Measurements from ENCODE around the gene DNAH11. TPM values are rescaled to one million over a fixed set of nuclear protein-coding genes. Genes with fewer than 3 reads are reported as not detected.

The DNAH11 gene
- total RNA-seq, 1 donor from 2014 or later: 0.02 TPM

- no peak for TF ChIP-seq CTCF (IDR thresholded peaks at IDR 0.05)
- no peaks in the 10 kb centered on the region for H3K4me1 Mint-ChIP-seq (ENCODE audit: low read depth)
- peaks cover 3% of the 10 kb centered on the region for H3K36me3 Mint-ChIP-seq (ENCODE audit: low read depth)
- H3K4me3 Mint-ChIP-seq (ENCODE audit: unreplicated experiment): no peak overlapping the region
- H3K27me3 Mint-ChIP-seq (ENCODE audit: low read depth): peaks cover 3% of the 10 kb centered on the region
- peaks cover 11% of the 10 kb centered on the region for H3K9me3 Mint-ChIP-seq (ENCODE audit: low read depth)
- no peak for DNase-seq (ENCODE audit: low spot score)
- no peak overlapping the region for H3K27ac Mint-ChIP-seq (ENCODE audit: unreplicated experiment)
Observed at GRCh38 chr7:21587139-21587784, 44.4 kb downstream of the DNAH11 start.

GRCh38 chr7:21596801-21597200, 54.0 kb downstream of the DNAH11 start:
- no peak for TF ChIP-seq CTCF (IDR thresholded peaks at IDR 0.05)
- H3K9me3 Mint-ChIP-seq (ENCODE audit: low read depth): peaks cover 3% of the 10 kb centered on the region
- no peak overlapping the region for H3K4me3 Mint-ChIP-seq (ENCODE audit: unreplicated experiment)
- no peak for DNase-seq (ENCODE audit: low spot score)
- H3K4me1 Mint-ChIP-seq (ENCODE audit: low read depth): no peaks in the 10 kb centered on the region
- no peaks in the 10 kb centered on the region for H3K36me3 Mint-ChIP-seq (ENCODE audit: low read depth)
- peaks cover 2% of the 10 kb centered on the region for H3K27me3 Mint-ChIP-seq (ENCODE audit: low read depth)
- H3K27ac Mint-ChIP-seq (ENCODE audit: unreplicated experiment): no peak overlapping the region

- no peak for DNase-seq (ENCODE audit: low spot score)
- H3K36me3 Mint-ChIP-seq (ENCODE audit: low read depth): no peaks in the 10 kb centered on the region
- no peak overlapping the region for H3K4me3 Mint-ChIP-seq (ENCODE audit: unreplicated experiment)
- H3K27ac Mint-ChIP-seq (ENCODE audit: unreplicated experiment): no peak overlapping the region
- H3K27me3 Mint-ChIP-seq (ENCODE audit: low read depth): peaks cover 8% of the 10 kb centered on the region
- TF ChIP-seq CTCF (IDR thresholded peaks at IDR 0.05): no peak
- H3K4me1 Mint-ChIP-seq (ENCODE audit: low read depth): no peaks in the 10 kb centered on the region
- peaks cover 3% of the 10 kb centered on the region for H3K9me3 Mint-ChIP-seq (ENCODE audit: low read depth)
Observed at GRCh38 chr7:21603462-21603861, 60.6 kb downstream of the DNAH11 start.

GRCh38 chr7:21603972-21604749, 61.3 kb downstream of the DNAH11 start:
- no peak for DNase-seq (ENCODE audit: low spot score)
- no peak for TF ChIP-seq CTCF (IDR thresholded peaks at IDR 0.05)
- no peaks in the 10 kb centered on the region for H3K36me3 Mint-ChIP-seq (ENCODE audit: low read depth)
- H3K4me3 Mint-ChIP-seq (ENCODE audit: unreplicated experiment): no peak overlapping the region
- H3K4me1 Mint-ChIP-seq (ENCODE audit: low read depth): no peaks in the 10 kb centered on the region
- peaks cover 10% of the 10 kb centered on the region for H3K27me3 Mint-ChIP-seq (ENCODE audit: low read depth)
- H3K9me3 Mint-ChIP-seq (ENCODE audit: low read depth): no peaks in the 10 kb centered on the region
- no peak overlapping the region for H3K27ac Mint-ChIP-seq (ENCODE audit: unreplicated experiment)

- Mint-ChIP-seq H3K27ac (ENCODE audit: unreplicated experiment) (no peak overlapping the region), H3K4me3 (ENCODE audit: unreplicated experiment) (no peak overlapping the region), H3K4me1 (ENCODE audit: low read depth) (no peaks in the 10 kb centered on the region), H3K27me3 (ENCODE audit: low read depth) (peaks cover 10% of the 10 kb centered on the region), H3K36me3 (ENCODE audit: low read depth) (no peaks in the 10 kb centered on the region), H3K9me3 (ENCODE audit: low read depth) (no peaks in the 10 kb centered on the region)
- DNase-seq (ENCODE audit: low spot score): no peak
- no peak for TF ChIP-seq CTCF (IDR thresholded peaks at IDR 0.05)
Observed at GRCh38 chr7:21605008-21605585, 62.3 kb downstream of the DNAH11 start.

Measured in chondrocyte (in vitro differentiated cells).